SHP77 (cell line): Measurements from ENCODE around the gene IQCM.

Experiments
- DNase-seq, 2 experiments: peaks; one replicate each; lab custom pipeline; 2025; lab: John Stamatoyannopoulos, UW

The IQCM gene

GRCh38 chr4:149709640-149710039 is 106.0 kb downstream of the IQCM start:
- DNase-seq: no peak

- DNase-seq: no peak
These were observed 107.0 kb downstream of the IQCM start for GRCh38 chr4:149708513-149709130.

- DNase-seq: no peak
These were observed 107.8 kb downstream of the IQCM start for GRCh38 chr4:149707862-149708261.

GRCh38 chr4:149706942-149707341 is 108.7 kb downstream of the IQCM start:
- no peak for DNase-seq

- no peak for DNase-seq
These were observed 113.0 kb downstream of the IQCM start for GRCh38 chr4:149702414-149703293.

GRCh38 chr4:149701435-149702156 is 114.0 kb downstream of the IQCM start:
- no peak for DNase-seq

- no peak for DNase-seq
These were observed 115.4 kb downstream of the IQCM start for GRCh38 chr4:149700272-149700671.

- DNase-seq: no peak
These were observed 116.0 kb downstream of the IQCM start for GRCh38 chr4:149699642-149700041.

- DNase-seq: no peak
These were observed 124.9 kb downstream of the IQCM start for GRCh38 chr4:149690726-149691125.

- no peak for DNase-seq
These were observed 131.1 kb downstream of the IQCM start for GRCh38 chr4:149684516-149684915.

- no peak for DNase-seq
These were observed 139.6 kb downstream of the IQCM start for GRCh38 chr4:149676076-149676475.

GRCh38 chr4:149645790-149646189 is 169.9 kb downstream of the IQCM start:
- DNase-seq: no peak

- DNase-seq: no peak
These were observed 177.6 kb downstream of the IQCM start for GRCh38 chr4:149638073-149638472.

- DNase-seq: no peak
These were observed 181.3 kb downstream of the IQCM start for GRCh38 chr4:149634368-149634767.

- no peak for DNase-seq
These were observed 184.0 kb downstream of the IQCM start for GRCh38 chr4:149631629-149632028.

GRCh38 chr4:149630064-149630463 is 185.6 kb downstream of the IQCM start:
- DNase-seq: no peak

GRCh38 chr4:149605601-149606378 is 209.9 kb downstream of the IQCM start:
- no peak for DNase-seq

GRCh38 chr4:149604827-149605226 is 210.8 kb downstream of the IQCM start:
- no peak for DNase-seq

GRCh38 chr4:149595500-149595899 is 220.1 kb downstream of the IQCM start:
- DNase-seq: no peak

- no peak for DNase-seq
These were observed 225.8 kb downstream of the IQCM start for GRCh38 chr4:149589826-149590225.

GRCh38 chr4:149584722-149585121 is 230.9 kb downstream of the IQCM start:
- DNase-seq: no peak

GRCh38 chr4:149574971-149575370 is 240.7 kb downstream of the IQCM start:
- no peak for DNase-seq
